OCI-LY1 (cell line): ENCODE data around the gene AKTIP.

Source experiments
- H2AFZ ChIP-seq: fragments of 200-600 bp; sonication (generic), shearing (Covaris generic); 2 replicates; pipeline ENCODE4 v1.6.0; 2014; ENCODE audit warnings: antibody characterized with exemption, mild to moderate bottlenecking, low read length
- H3F3A ChIP-seq: fragments of 200-600 bp; sonication (generic), shearing (Covaris generic); 2 replicates; pipeline ENCODE4 v1.6.0; 2014; ENCODE audit warnings: mild to moderate bottlenecking, antibody characterized with exemption, low read length, moderate library complexity; ENCODE audit not compliant: insufficient read depth
- H3K27ac ChIP-seq: fragments of 200-600 bp; sonication (generic); 2 replicates; pipeline ENCODE4 v1.5.1; 2014; ENCODE audit warnings: low read length, mixed run types, mild to moderate bottlenecking, low read depth; ENCODE audit not compliant: poor library complexity, severe bottlenecking
- H3K27me3 ChIP-seq: fragments of 200-600 bp; sonication (generic); 2 replicates; pipeline ENCODE4 v1.6.0; 2014; ENCODE audit warnings: antibody characterized with exemption, mild to moderate bottlenecking, low read length, moderate library complexity; ENCODE audit not compliant: insufficient read depth
- H3K36me3 ChIP-seq: fragments of 200-600 bp; sonication (generic); 2 replicates; pipeline ENCODE4 v1.6.1; 2014; ENCODE audit warnings: mild to moderate bottlenecking, antibody characterized with exemption, low read length, moderate library complexity, mixed read lengths; ENCODE audit not compliant: insufficient read depth
- H3K4me1 ChIP-seq: fragments of 200-600 bp; sonication (generic); 2 replicates; pipeline ENCODE4 v1.5.1; 2014; ENCODE audit warnings: mild to moderate bottlenecking, low read length, moderate library complexity; ENCODE audit not compliant: insufficient read depth, severe bottlenecking
- H3K4me2 ChIP-seq: fragments of 200-600 bp; sonication (generic), shearing (Covaris generic); 2 replicates; pipeline ENCODE4 v1.6.1; 2014; ENCODE audit warnings: low read length
- H3K4me3 ChIP-seq: fragments of 200-600 bp; sonication (generic); 2 replicates; pipeline ENCODE4 v1.5.1; 2014; ENCODE audit warnings: low read length, low read depth, mild to moderate bottlenecking, mixed read lengths; ENCODE audit not compliant: poor library complexity, severe bottlenecking
- H3K79me2 ChIP-seq: fragments of 200-600 bp; shearing (Covaris generic); 2 replicates; pipeline ENCODE4 v1.6.1; 2016; ENCODE audit warnings: mixed run types, low read length, mixed read lengths; ENCODE audit not compliant: insufficient read depth
- H3K9ac ChIP-seq: fragments of 200-600 bp; sonication (generic), shearing (Covaris generic); 2 replicates; pipeline ENCODE4 v1.6.1; 2014; ENCODE audit warnings: mild to moderate bottlenecking, low read length, mixed read lengths
- H3K9me2 ChIP-seq: fragments of 200-600 bp; sonication (generic), shearing (Covaris generic); 2 replicates; pipeline ENCODE4 v1.6.1; 2014; ENCODE audit warnings: low read depth, mild to moderate bottlenecking, low read length, mixed read lengths
- H3K9me3 ChIP-seq: fragments of 200-600 bp; shearing (Covaris generic); 2 replicates; pipeline ENCODE4 v1.6.1; 2014; ENCODE audit warnings: low read length, mixed read lengths
- H4K20me1 ChIP-seq: fragments of 200-600 bp; sonication (generic), shearing (Covaris generic); 2 replicates; pipeline ENCODE4 v1.6.0; 2016; ENCODE audit warnings: mild to moderate bottlenecking, low read length; ENCODE audit not compliant: insufficient read depth
- CTCF ChIP-seq: fragments of 200-600 bp; sonication (generic), shearing (Covaris generic); IDR thresholded peaks from 2 replicates; pipeline ENCODE4 v1.5.1; 2017; ENCODE audit warnings: mild to moderate bottlenecking, antibody characterized with exemption, low read length, moderate library complexity, mixed read lengths
- EZH2 ChIP-seq: fragments of 200-600 bp; sonication (generic), shearing (Covaris generic); IDR thresholded peaks from 2 replicates; pipeline ENCODE4 v1.8.0; 2017; ENCODE audit warnings: borderline replicate concordance, mixed run types, mild to moderate bottlenecking, antibody characterized with exemption, low read length, moderate library complexity, mixed read lengths

Gene AKTIP

GRCh38 chr16:53503270-53503923, 388 bp upstream of the AKTIP start:
- Histone ChIP-seq H3K9ac (peak overlapping the region; percentile 82), H3F3A (no peaks in the 10 kb centered on the region), H3K79me2 (no peaks in the 10 kb centered on the region), H3K9me2 (no peaks in the 10 kb centered on the region), H3K4me1 (peaks cover 19% of the 10 kb centered on the region), H3K27ac (no peak overlapping the region), H4K20me1 (no peaks in the 10 kb centered on the region), H3K27me3 (peaks cover 1% of the 10 kb centered on the region), H3K4me3 (peak overlapping the region; percentile 87), H2AFZ (no peak overlapping the region), H3K9me3 (no peaks in the 10 kb centered on the region), H3K4me2 (peak overlapping the region; percentile 87), H3K36me3 (no peaks in the 10 kb centered on the region)
- no peak for TF ChIP-seq CTCF
- no peak for TF ChIP-seq EZH2

DNA sequence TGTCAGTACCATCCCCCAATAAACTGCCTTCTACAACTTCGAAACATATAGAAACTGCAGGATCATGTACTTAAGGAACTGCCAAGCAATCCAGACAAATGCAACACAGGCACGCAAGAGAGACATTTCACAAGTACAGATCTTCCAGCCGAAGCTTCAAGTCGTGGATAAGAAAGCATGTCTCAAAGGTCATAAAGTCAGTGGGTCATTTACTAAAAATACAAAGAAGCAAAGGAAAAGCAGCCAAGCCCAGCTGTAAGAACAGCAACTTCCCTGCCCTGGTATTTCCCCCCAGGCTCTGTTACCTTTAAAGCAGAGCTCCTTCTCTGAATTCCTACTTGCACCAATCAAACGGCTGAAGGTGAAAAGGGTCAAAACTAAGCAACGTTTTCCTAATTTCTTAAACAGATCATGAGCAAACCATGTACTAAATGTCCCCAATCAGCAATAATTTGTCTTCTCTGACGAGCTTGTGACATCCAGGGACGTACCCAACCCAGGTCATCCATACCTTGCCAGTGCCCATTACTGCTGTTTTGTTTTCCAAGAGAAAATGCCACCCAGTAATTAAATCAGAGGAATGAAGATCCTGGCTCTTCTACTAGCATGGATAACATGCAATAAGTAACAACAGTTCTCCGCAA, 1.7 kb downstream of the AKTIP start:
- Histone ChIP-seq H3K9me3 (no peaks in the 10 kb centered on the region), H2AFZ (no peak overlapping the region), H3F3A (no peaks in the 10 kb centered on the region), H3K4me2 (peak overlapping the region; percentile 85; the same call in 1 of the 2 replicates), H4K20me1 (no peaks in the 10 kb centered on the region), H3K27me3 (no peaks in the 10 kb centered on the region), H3K9me2 (no peaks in the 10 kb centered on the region), H3K9ac (no peak overlapping the region), H3K36me3 (peaks cover 2% of the 10 kb centered on the region; the same call in 1 of the 2 replicates), H3K4me1 (peaks cover 19% of the 10 kb centered on the region), H3K27ac (no peak overlapping the region), H3K4me3 (peak overlapping the region; percentile 87), H3K79me2 (no peaks in the 10 kb centered on the region)
- TF ChIP-seq EZH2 (no peak), CTCF (no peak)

DNA sequence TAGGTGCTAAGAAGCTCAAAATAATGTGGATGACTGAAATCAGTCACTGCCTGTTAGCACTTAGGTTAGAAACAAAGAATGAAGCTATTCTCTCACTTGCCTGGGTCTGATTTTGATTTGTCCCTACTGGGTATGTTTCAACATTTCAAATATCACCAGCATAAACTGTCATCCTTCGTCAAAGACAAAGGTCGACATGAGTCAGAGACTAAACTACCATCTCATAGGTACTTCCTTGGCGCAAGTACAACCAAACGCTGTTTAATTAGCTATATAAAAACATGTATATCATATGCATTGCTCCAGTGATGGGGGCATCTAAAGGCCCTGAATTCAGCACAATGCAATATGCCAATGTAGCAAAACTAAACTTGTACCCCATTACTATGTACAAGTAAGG, 4.0 kb downstream of the AKTIP start:
- Histone ChIP-seq H3K27me3 (no peaks in the 10 kb centered on the region), H3K9me2 (no peaks in the 10 kb centered on the region), H3F3A (no peaks in the 10 kb centered on the region), H3K9me3 (no peaks in the 10 kb centered on the region), H3K4me3 (no peak overlapping the region), H3K9ac (no peak overlapping the region), H3K4me2 (no peak overlapping the region), H3K79me2 (no peaks in the 10 kb centered on the region), H3K27ac (no peak overlapping the region), H3K4me1 (peaks cover 13% of the 10 kb centered on the region), H4K20me1 (no peaks in the 10 kb centered on the region), H2AFZ (no peak overlapping the region), H3K36me3 (peaks cover 24% of the 10 kb centered on the region)
- TF ChIP-seq EZH2 (no peak), CTCF (no peak)
